ENCODE results near the gene USP34.
"Not testable (repeated sequence)": the region's sequence is repeated elsewhere in the genome, so short reads cannot be mapped to it uniquely, and the experiment has no call there.

USP34 gene

DNA sequence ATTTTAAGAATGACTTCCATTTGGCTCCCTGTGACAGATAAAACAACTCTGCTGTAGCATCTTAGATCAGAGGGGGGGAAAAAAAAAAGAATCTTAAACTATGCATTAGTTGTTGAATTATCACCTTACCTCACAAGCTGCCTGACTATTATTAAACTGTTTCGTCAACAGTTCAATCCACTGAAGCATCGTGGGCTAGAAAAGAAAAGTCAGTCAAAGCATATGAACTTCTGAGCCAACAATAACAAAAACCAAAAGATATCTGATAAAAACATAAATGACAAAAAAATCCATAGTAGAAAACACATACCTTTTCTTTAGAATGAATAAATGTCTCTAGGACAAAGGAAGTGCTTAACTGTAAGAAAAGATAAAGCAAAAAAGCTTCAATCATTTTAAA, 235.2 kb downstream of the USP34 start:
- DNase-seq, result no peak

GRCh38 chr2:61233581-61233980, 237.3 kb downstream of the USP34 start:
- no peak for DNase-seq

DNA sequence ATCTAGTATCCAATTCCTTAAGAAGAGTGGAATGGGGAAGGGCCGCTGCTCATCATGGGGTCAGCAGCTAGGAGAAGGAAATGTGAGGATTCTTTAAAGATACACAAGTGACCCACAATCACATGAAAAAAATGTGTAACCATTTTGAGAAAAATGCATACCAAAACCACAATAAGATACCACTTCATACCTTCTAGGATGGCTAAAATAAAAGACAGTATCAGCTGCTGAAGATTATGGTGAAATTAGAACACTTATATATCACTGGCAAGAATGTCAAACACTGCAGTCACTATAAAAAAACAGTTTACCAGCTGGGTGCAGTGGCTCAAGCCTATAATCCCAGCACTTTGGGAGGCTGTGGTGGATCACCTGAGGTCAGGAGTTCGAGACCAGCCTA, 241.0 kb downstream of the USP34 start:
- no peak for DNase-seq

- DNase-seq, result no peak
These were observed 248.3 kb downstream of the USP34 start for GRCh38 chr2:61222567-61222966.

DNA sequence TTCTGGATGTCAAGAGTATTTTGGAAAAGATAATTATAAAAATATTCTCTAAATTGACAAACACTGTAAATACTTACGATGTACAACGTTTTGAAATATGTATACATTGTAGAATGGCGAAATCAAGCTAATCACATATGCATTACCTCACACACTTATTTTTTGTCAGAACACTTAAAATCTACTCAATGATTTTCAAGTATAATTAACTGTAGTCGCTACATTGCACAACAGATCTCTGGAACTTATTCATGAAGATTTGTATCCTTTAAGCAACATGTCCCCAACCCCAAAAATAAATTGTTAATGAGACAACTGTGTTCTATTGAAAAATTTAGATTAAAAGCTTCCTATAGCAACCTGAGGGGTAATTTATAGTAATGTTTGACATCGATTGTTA, 249.1 kb downstream of the USP34 start:
- no peak for DNase-seq

- DNase-seq, result no peak
These were observed 250.1 kb downstream of the USP34 start for GRCh38 chr2:61220768-61221167.

GRCh38 chr2:61218817-61219170, 252.1 kb downstream of the USP34 start:
- no peak for DNase-seq

- no peak for DNase-seq
These were observed 252.6 kb downstream of the USP34 start for GRCh38 chr2:61218076-61218816.

DNA sequence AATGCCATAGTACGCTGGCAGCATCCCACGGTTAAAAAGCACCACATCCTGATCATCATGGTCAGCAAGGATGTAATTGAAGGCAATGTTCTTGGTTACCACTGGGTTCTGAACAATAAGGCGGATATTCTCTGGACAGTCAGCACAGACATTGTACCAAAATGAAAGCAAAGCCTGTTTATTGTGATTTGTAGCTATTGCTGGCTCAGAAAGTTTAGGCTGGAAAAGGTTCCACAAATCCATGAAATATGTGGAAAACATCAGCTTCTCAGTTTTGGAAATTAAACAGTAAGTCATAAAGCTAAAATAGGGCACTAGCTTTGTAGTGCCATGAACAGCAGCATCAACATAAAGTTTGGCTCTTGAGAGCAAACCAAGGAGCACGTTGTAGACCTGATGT, 256.7 kb downstream of the USP34 start:
- no peak for DNase-seq

GRCh38 chr2:61210332-61210981, 260.4 kb downstream of the USP34 start:
- peak; percentile 48 for DNase-seq

DNA sequence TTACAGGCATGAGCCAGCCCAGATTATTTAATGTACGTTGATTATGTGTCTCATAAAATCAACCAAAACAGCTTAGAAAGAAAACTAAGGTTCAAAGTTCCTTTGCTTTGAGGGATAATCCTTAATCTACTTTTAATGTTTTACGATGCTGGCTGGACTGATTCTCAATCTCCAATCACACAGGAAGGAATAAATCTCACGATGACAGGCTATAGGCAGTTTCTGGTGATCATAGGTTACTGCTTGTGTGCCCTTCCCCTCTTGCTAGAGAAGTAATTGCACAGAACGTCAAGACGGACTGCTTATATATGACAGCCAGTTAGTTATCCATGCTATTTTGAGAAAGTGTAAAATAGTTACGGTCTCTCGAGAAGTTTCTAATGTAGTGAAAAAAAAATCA, 265.8 kb downstream of the USP34 start:
- DNase-seq, result no peak

DNA sequence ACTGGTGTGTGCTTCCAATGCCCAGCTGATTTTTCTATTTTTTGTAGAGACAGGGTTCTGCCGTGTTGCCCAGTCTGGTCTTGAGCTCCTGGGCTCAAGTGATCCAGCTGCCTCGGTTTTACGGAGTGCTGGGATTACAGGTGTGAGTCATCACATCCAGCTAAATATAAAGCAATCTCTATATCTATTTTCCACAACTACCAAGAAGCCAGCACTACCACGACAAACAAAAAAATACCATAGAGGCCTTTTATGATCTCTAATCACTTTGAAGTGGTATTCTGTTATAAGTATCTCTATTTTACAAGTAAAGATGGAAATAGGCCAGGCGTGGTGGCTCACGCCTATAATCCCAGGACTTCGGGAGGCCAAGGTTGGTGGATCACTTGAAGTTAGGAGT, 274.2 kb downstream of the USP34 start:
- DNase-seq, result no peak

DNA sequence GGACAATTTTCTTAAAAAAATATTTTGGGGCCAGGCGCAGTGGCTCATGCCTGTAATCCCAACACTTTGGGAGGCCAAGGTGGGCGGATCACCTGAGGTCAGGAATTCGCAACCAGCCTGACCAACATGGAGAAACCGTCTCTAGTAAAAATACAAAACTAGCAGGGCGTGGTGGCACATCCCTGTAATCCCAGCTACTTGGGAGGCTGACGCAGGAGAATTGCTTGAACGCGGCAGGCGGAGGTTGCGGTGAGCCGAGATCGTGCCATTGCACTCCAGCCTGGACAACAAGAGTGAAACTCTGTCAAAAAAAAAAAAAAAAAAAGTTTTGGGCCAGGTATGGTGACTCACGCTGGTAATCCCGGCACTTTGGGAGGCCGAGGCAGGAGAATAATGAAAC, 276.2 kb downstream of the USP34 start:
- DNase-seq, result not testable (repeated sequence)

DNA sequence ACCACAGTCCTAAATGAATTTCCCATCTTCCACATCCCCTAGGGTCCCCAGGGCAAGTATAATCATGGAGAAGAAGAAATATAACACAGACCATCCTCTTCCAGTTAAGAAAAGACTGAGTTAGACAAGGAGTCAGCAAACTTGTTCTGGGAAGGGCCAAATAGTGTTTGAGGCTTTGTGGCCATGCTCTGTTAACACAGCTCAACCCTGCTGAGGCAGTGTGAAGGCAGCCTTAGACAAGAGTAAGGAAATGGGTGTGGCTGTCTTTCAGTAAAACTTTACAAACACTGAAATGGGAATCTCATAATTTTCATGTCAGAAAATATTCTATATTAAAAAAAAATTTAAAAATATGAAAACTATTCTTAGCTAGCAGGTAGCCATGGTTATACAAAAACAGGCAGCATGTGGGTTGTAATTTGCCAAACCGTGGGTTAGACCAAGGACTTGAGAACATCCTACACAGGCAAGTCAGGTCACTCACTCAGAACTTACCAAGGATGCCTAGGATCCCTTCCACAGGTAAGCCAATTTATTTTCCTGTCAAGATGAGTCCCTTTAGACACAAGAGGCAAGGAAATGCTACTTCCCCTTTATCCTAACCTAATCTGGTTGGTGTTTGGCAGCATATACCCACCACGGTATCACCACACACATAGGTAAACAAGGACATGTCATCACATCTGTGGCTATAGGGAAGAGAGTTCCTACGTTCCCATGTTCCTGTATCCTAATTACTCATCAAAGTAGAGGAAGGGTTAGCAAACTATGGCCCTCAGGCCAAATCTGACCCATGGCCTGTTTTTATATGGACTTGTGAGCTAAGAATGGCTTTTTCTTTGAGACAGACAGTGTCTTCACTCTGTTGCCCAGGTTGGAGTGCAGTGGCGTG, 277.0 kb downstream of the USP34 start:
- DNase-seq, result no peak

DNA sequence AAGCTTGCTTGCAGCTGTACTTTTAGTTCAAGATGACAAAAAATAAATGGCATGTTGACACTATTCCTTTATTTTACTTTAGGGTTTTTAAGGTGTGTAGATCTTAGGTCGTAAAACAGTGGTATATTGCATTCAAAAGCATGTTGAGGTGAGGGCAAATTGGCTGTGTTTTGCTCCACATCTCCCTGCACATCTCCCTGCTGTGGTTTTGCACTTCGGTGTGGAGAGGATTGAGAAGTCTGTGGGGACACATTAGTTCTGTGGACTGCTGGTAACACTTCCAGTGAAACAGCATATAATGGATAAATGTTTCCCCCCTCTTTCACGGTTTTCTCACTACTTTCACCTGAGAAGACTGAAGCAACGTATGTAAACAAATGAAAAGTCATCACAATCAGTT, 283.8 kb downstream of the USP34 start:
- no peak for DNase-seq

- no peak for DNase-seq
These were observed 285.6 kb downstream of the USP34 start for GRCh38 chr2:61185231-61185728.

- DNase-seq, result no peak
These were observed 286.6 kb downstream of the USP34 start for GRCh38 chr2:61184263-61184662.

DNA sequence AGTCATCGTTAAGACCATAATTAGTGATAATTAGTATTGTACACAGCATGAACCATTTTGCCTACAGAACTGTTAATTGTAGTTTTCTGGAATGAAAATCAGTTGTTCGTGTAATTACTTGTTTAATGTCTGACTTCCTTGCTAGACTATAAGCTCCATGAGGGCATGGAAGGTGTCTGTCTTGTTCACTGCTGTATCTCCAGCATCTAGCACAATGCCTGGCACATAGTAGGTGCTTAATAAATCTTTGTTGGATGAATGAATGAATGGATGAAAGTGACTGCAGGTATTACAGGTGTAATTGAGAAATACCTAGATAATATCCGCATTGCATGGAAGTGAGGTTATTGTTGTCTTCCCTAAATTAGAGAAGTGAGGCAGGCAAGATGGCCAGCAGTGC, 287.1 kb downstream of the USP34 start:
- DNase-seq, result no peak

DNA sequence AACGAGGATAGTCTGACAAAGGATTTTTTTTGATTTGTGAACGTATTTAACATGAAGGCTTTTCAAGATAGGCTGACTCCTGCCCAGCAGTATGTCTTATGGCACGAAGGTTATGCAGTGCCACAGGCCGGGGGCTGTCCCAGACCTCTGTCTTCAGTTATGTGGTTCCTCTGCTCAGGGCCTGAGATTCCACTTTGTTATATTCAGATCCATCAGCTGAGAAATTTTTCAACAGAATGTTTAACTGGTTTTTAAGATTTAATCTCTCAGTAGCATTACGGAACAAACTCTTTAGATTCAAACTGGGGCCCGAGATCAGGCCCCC, 288.9 kb downstream of the USP34 start:
- DNase-seq, result no peak

DNA sequence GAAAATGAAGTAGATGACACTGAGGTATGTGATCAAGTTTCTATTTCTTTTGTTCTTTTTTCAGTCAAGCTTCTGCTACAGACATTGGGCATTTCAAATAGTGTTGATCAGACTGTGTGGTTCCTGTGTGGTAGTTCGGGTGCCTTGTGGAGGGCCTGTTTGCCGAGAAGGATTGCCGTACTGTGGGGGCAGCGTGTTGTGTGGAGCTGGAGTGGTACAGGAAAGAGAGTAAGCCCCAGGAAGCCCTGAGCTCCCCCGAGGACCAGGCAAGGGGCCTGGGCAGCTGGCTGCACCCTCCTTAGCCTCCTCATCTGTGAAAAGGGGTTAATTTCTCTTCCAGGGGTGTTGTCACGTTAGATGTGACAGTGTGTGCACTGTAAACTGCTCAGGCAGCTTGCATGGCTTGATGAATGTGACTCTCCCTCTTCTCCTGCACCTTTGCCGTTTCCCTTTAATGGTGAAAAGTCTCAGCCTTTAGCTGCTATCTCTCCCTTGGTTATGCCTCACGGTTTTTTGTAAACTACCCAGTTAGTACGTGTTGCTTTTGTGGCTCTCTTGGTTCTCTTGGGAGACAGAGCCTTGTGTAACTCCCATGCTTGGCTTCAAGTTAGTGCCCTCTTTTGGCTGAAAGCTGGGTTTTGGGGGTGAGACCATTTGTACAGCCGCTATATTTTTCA, 289.4 kb downstream of the USP34 start:
- no peak for DNase-seq

- no peak for DNase-seq
These were observed 290.2 kb downstream of the USP34 start for GRCh38 chr2:61180686-61181085.

GRCh38 chr2:61179701-61180639, 290.9 kb downstream of the USP34 start:
- DNase-seq, result no peak

Data from SIG-M5 (cell line).